ENCODE data around the gene PIEZO2. TPM values are rescaled to one million over a fixed set of nuclear protein-coding genes. Genes with fewer than 3 reads are reported as not detected.

PIEZO2 gene
- total RNA-seq, 3 donors from 2014 or later (not counting 1 experiment from before 2014, with no cell fraction given) = not detected

- H3K27ac ChIP-seq (ENCODE audit: low read length) = no peak overlapping the region
- Mint-ChIP-seq H3K27ac (no peak overlapping the region), H3K9me3 (peaks cover 0 to 3% of the 10 kb centered on the region in 2 donors), H3K36me3 (no peaks in the 10 kb centered on the region), H3K4me3 (no peak overlapping the region), H3K4me1 (no peaks in the 10 kb centered on the region), H3K27me3 (ENCODE audit: low read depth in 2 of 2) (peaks cover 0 to 29% of the 10 kb centered on the region in 2 donors)
- H3K36me3 ChIP-seq (ENCODE audit: control insufficient read depth, insufficient read depth, low read length) = no peaks in the 10 kb centered on the region
- no peaks in the 10 kb centered on the region for H3K27me3 ChIP-seq (ENCODE audit: control insufficient read depth, insufficient read depth, low read length)
- no peak for TF ChIP-seq CTCF (IDR thresholded peaks at IDR 0.05)
- H3K4me3 ChIP-seq (ENCODE audit: low read length) = no peak overlapping the region
- H3K9me3 ChIP-seq (ENCODE audit: control insufficient read depth, insufficient read depth, low read length) = no peaks in the 10 kb centered on the region
- intact Hi-C loops (cut with micrococcal nuclease) = no loop called here
- WGBS (ENCODE audit: insufficient coverage) = 68% methylated on average over 2 of the region's 2 CpGs
- H3K4me1 ChIP-seq (ENCODE audit: control insufficient read depth, insufficient read depth, low read length) = no peaks in the 10 kb centered on the region
- ATAC-seq = no peak
- DNase-seq = no peak
Measured at GRCh38 chr18:10833656-10834055, 315.7 kb downstream of the PIEZO2 start.

GRCh38 chr18:10826400-10826799, 323.0 kb downstream of the PIEZO2 start:
- intact Hi-C loops (cut with micrococcal nuclease) = no loop called here
- Mint-ChIP-seq H3K27ac (no peak overlapping the region), H3K4me3 (no peak overlapping the region), H3K9me3 (peaks cover 0 to 6% of the 10 kb centered on the region in 2 donors), H3K36me3 (no peaks in the 10 kb centered on the region), H3K4me1 (no peaks in the 10 kb centered on the region), H3K27me3 (ENCODE audit: low read depth in 2 of 2) (peaks cover 9 to 31% of the 10 kb centered on the region in 2 donors)
- no peaks in the 10 kb centered on the region for H3K9me3 ChIP-seq (ENCODE audit: control insufficient read depth, insufficient read depth, low read length)
- no peak overlapping the region for H3K27ac ChIP-seq (ENCODE audit: low read length)
- no peak for ATAC-seq
- DNase-seq = no peak
- no peak for TF ChIP-seq CTCF (IDR thresholded peaks at IDR 0.05)
- no peak overlapping the region for H3K4me3 ChIP-seq (ENCODE audit: low read length)
- 100% methylated on average over 2 of the region's 2 CpGs for WGBS (ENCODE audit: insufficient coverage)
- peaks cover 2% of the 10 kb centered on the region for H3K4me1 ChIP-seq (ENCODE audit: control insufficient read depth, insufficient read depth, low read length)
- H3K36me3 ChIP-seq (ENCODE audit: control insufficient read depth, insufficient read depth, low read length) = no peaks in the 10 kb centered on the region
- H3K27me3 ChIP-seq (ENCODE audit: control insufficient read depth, insufficient read depth, low read length) = peaks cover 2% of the 10 kb centered on the region

GRCh38 chr18:10822456-10822855, 326.9 kb downstream of the PIEZO2 start:
- Histone ChIP-seq H3K27ac (ENCODE audit: low read length) (no peak overlapping the region), H3K36me3 (ENCODE audit: control insufficient read depth, insufficient read depth, low read length) (no peaks in the 10 kb centered on the region), H3K9me3 (ENCODE audit: control insufficient read depth, insufficient read depth, low read length) (no peaks in the 10 kb centered on the region), H3K4me3 (ENCODE audit: low read length) (no peak overlapping the region), H3K4me1 (ENCODE audit: control insufficient read depth, insufficient read depth, low read length) (peaks cover 2% of the 10 kb centered on the region), H3K27me3 (ENCODE audit: control insufficient read depth, insufficient read depth, low read length) (peaks cover 2% of the 10 kb centered on the region)
- no peak for TF ChIP-seq CTCF (IDR thresholded peaks at IDR 0.05)
- no peak for DNase-seq
- Mint-ChIP-seq H3K4me3 (no peak overlapping the region), H3K4me1 (no peaks in the 10 kb centered on the region), H3K9me3 (peaks cover 4 to 6% of the 10 kb centered on the region in 2 donors), H3K36me3 (no peaks in the 10 kb centered on the region), H3K27ac (no peak overlapping the region), H3K27me3 (ENCODE audit: low read depth in 2 of 2) (peaks cover 2 to 9% of the 10 kb centered on the region in 2 donors)
- ATAC-seq = no peak
- intact Hi-C loops (cut with micrococcal nuclease) = no loop called here
- WGBS (ENCODE audit: insufficient coverage) = 1% methylated on average over 6 of the region's 6 CpGs

- no peaks in the 10 kb centered on the region for H3K36me3 ChIP-seq (ENCODE audit: control insufficient read depth, insufficient read depth, low read length)
- Mint-ChIP-seq H3K27me3 (ENCODE audit: low read depth in 2 of 2) (peaks cover 0 to 9% of the 10 kb centered on the region in 2 donors), H3K9me3 (peaks cover 2 to 4% of the 10 kb centered on the region in 2 donors), H3K36me3 (no peaks in the 10 kb centered on the region), H3K27ac (no peak overlapping the region), H3K4me1 (no peaks in the 10 kb centered on the region), H3K4me3 (no peak overlapping the region)
- DNase-seq (no peak), ATAC-seq (no peak)
- TF ChIP-seq CTCF (IDR thresholded peaks at IDR 0.05) = no peak
- intact Hi-C loops (cut with micrococcal nuclease) = no loop called here
- H3K4me3 ChIP-seq (ENCODE audit: low read length) = no peak overlapping the region
- H3K9me3 ChIP-seq (ENCODE audit: control insufficient read depth, insufficient read depth, low read length) = no peaks in the 10 kb centered on the region
- peaks cover 2% of the 10 kb centered on the region for H3K27me3 ChIP-seq (ENCODE audit: control insufficient read depth, insufficient read depth, low read length)
- no peak overlapping the region for H3K27ac ChIP-seq (ENCODE audit: low read length)
- 75% methylated on average over 5 of the region's 5 CpGs for WGBS (ENCODE audit: insufficient coverage)
- peaks cover 2% of the 10 kb centered on the region for H3K4me1 ChIP-seq (ENCODE audit: control insufficient read depth, insufficient read depth, low read length)
Measured at GRCh38 chr18:10820681-10821080, 328.7 kb downstream of the PIEZO2 start.
